IMR-90 (cell line): ENCODE data around the gene RPS6KA2. TPM values are rescaled to one million over a fixed set of nuclear protein-coding genes. Genes with fewer than 3 reads are reported as not detected.

Experiments used
- ATAC-seq: fragments of 200-7000 bp; cut with Tn5 transposase; 2 replicates; pipeline ENCODE4 v1.9.1; 2020; ENCODE audit warnings: low read depth, mild to moderate bottlenecking, moderate library complexity
- BruUV-seq: library from RNA; stranded (reverse); fragments of 400-500 nt; replicated peaks from 2 replicates; lab custom pipeline; 2021; lab: Mats Ljungman, UMichigan
- CTCF ChIA-PET: fragments of 300-600 bp; formaldehyde crosslinking; extraction: SDS; loops from one replicate; lab custom pipeline; 2021; ENCODE audit warnings: antibody characterized with exemption; lab: Yijun Ruan, JAX
- POLR2A ChIA-PET: fragments of 300-600 bp; sonication (Branson Sonifier 250); formaldehyde crosslinking; loops from one replicate; lab custom pipeline; 2022; ENCODE audit warnings: antibody characterized with exemption; ENCODE audit not compliant: unreplicated experiment; lab: Charles Lee
- DNase-seq: peaks from one replicate; pipeline ENCODE4 v3.0.0; 2013
- H2AFZ ChIP-seq: replicated peaks from 2 replicates; pipeline ENCODE3; 2013; ENCODE audit warnings: low read length, mild to moderate bottlenecking; ENCODE audit not compliant: poor library complexity
- H2AK5ac ChIP-seq: 2 replicates; pipeline ENCODE4 v1.6.1; 2013; ENCODE audit warnings: low read depth, low read length, inconsistent platforms
- H2AK9ac ChIP-seq: replicated peaks from 2 replicates; pipeline ENCODE3; 2013; ENCODE audit warnings: mild to moderate bottlenecking, low read depth, low read length, moderate library complexity; ENCODE audit not compliant: poor library complexity
- H2BK120ac ChIP-seq: 2 replicates; pipeline ENCODE4 v1.6.1; 2013; ENCODE audit warnings: low read depth, low read length, inconsistent platforms
- H2BK15ac ChIP-seq: 3 replicates; pipeline ENCODE4 v1.6.1; 2013; ENCODE audit warnings: low read depth, low read length, inconsistent platforms
- H2BK20ac ChIP-seq: 2 replicates; pipeline ENCODE4 v1.6.1; 2013; ENCODE audit warnings: low read depth, mild to moderate bottlenecking, inconsistent platforms, low read length, moderate library complexity
- H2BK5ac ChIP-seq: 2 replicates; pipeline ENCODE4 v1.6.1; 2013; ENCODE audit warnings: mild to moderate bottlenecking, low read depth, low read length, inconsistent platforms; ENCODE audit not compliant: poor library complexity, severe bottlenecking
- H3K14ac ChIP-seq: replicated peaks from 2 replicates; pipeline ENCODE4 v1.6.1; 2013; ENCODE audit warnings: low read depth, low read length, inconsistent platforms
- H3K18ac ChIP-seq: 2 replicates; pipeline ENCODE4 v1.6.1; 2013; ENCODE audit warnings: low read depth, low read length, control low read depth
- H3K23ac ChIP-seq: 2 replicates; pipeline ENCODE4 v1.6.1; 2013; ENCODE audit warnings: low read depth, low read length, inconsistent platforms
- H3K27ac ChIP-seq: 2 replicates; pipeline ENCODE4 v1.5.1; 2013; ENCODE audit warnings: mild to moderate bottlenecking, control low read depth, low read length; ENCODE audit not compliant: insufficient read depth
- H3K27me3 ChIP-seq: 2 replicates; pipeline ENCODE4 v1.6.1; 2013; ENCODE audit warnings: low read length; ENCODE audit not compliant: control insufficient read depth, insufficient read depth
- H3K36me3 ChIP-seq: 2 replicates; pipeline ENCODE4 v1.6.1; 2013; ENCODE audit warnings: low read length, mixed read lengths; ENCODE audit not compliant: control insufficient read depth, insufficient read depth
- H3K4ac ChIP-seq: 2 replicates; pipeline ENCODE4 v1.6.1; 2013; ENCODE audit warnings: low read depth, low read length, inconsistent platforms
- H3K4me1 ChIP-seq: 2 replicates; pipeline ENCODE4 v1.6.1; 2013; ENCODE audit warnings: low read length, mixed read lengths; ENCODE audit not compliant: control insufficient read depth, insufficient read depth
- H3K4me2 ChIP-seq: 2 replicates; pipeline ENCODE4 v1.6.1; 2013; ENCODE audit warnings: low read depth, mild to moderate bottlenecking, control low read depth, low read length, moderate library complexity
- H3K4me3 ChIP-seq: 2 replicates; pipeline ENCODE4 v1.5.1; 2013; ENCODE audit warnings: low read depth, mild to moderate bottlenecking, control low read depth, low read length, moderate library complexity; ENCODE audit not compliant: insufficient read depth
- H3K56ac ChIP-seq: 2 replicates; pipeline ENCODE4 v1.6.1; 2013; ENCODE audit warnings: low read length, inconsistent platforms; ENCODE audit not compliant: insufficient read depth; ENCODE audit errors: extremely low read depth
- H3K79me1 ChIP-seq, 2 experiments: 2 replicates each; pipeline ENCODE4 v1.6.1; 2013; ENCODE audit warnings: low read length in 2 of 2, inconsistent platforms in 1 of 2, low read depth in 1 of 2
- H3K9ac ChIP-seq: 2 replicates; pipeline ENCODE4 v1.6.1; 2013; ENCODE audit warnings: low read depth, low read length, control low read depth
- H3K9me1 ChIP-seq: 2 replicates; pipeline ENCODE4 v1.6.1; 2013; ENCODE audit warnings: low read length, inconsistent platforms; ENCODE audit not compliant: insufficient read depth
- H3K9me3 ChIP-seq: 2 replicates; pipeline ENCODE4 v1.6.1; 2013; ENCODE audit warnings: low read length; ENCODE audit not compliant: control insufficient read depth, insufficient read depth
- H4K20me1 ChIP-seq: 2 replicates; pipeline ENCODE4 v1.6.1; 2013; ENCODE audit warnings: low read length, inconsistent platforms; ENCODE audit not compliant: insufficient read depth
- H4K5ac ChIP-seq: 2 replicates; pipeline ENCODE4 v1.6.1; 2013; ENCODE audit warnings: mild to moderate bottlenecking, low read depth, low read length, control low read depth
- H4K8ac ChIP-seq, 2 experiments: 2 replicates each; pipeline ENCODE4 v1.6.1; 2013; ENCODE audit warnings: low read depth in 2 of 2, low read length in 2 of 2, control low read depth in 1 of 2, inconsistent platforms in 1 of 2
- H4K91ac ChIP-seq: 2 replicates; pipeline ENCODE4 v1.6.1; 2013; ENCODE audit warnings: low read depth, low read length, inconsistent platforms; ENCODE audit not compliant: insufficient read depth
- CHD1 ChIP-seq: IDR thresholded peaks from 2 replicates; pipeline ENCODE4 v1.6.1; 2012; ENCODE audit warnings: low read depth, low read length, improper control_type of control experiment
- ELK1 ChIP-seq: fragments of 150-350 bp; IDR thresholded peaks from 2 replicates; pipeline ENCODE4 v1.6.1; 2016; ENCODE audit warnings: low read depth, mild to moderate bottlenecking, low read length, moderate library complexity, borderline replicate concordance
- FOS ChIP-seq: fragments of 150-350 bp; IDR thresholded peaks from 2 replicates; pipeline ENCODE4 v1.6.1; 2016; ENCODE audit warnings: low read depth, low read length
- MAFK ChIP-seq: IDR thresholded peaks from 2 replicates; pipeline ENCODE4 v1.6.1; 2012; ENCODE audit warnings: low read depth, low read length, improper control_type of control experiment
- MAZ ChIP-seq: IDR thresholded peaks from 2 replicates; pipeline ENCODE4 v1.6.1; 2012; ENCODE audit warnings: low read depth, mild to moderate bottlenecking, low read length, improper control_type of control experiment, moderate library complexity, borderline replicate concordance
- MXI1 ChIP-seq: IDR thresholded peaks from 2 replicates; pipeline ENCODE4 v1.6.1; 2012; ENCODE audit warnings: low read depth, mild to moderate bottlenecking, low read length, moderate library complexity, borderline replicate concordance
- NFE2L2 ChIP-seq: fragments of 150-350 bp; IDR thresholded peaks from 2 replicates; pipeline ENCODE4 v1.6.1; 2016; ENCODE audit warnings: low read depth, mild to moderate bottlenecking, low read length
- POLR2A ChIP-seq: IDR thresholded peaks from 2 replicates; pipeline ENCODE4 v1.6.1; 2012; ENCODE audit warnings: mild to moderate bottlenecking, low read depth, low read length
- RAD21 ChIP-seq: IDR thresholded peaks from 2 replicates; pipeline ENCODE4 v1.6.1; 2012; ENCODE audit warnings: low read length, improper control_type of control experiment
- RCOR1 ChIP-seq: IDR thresholded peaks from 2 replicates; pipeline ENCODE4 v1.6.1; 2012; ENCODE audit warnings: mild to moderate bottlenecking, low read length, improper control_type of control experiment; ENCODE audit not compliant: insufficient replicate concordance
- RFX5 ChIP-seq: IDR thresholded peaks from 2 replicates; pipeline ENCODE4 v1.8.0; 2012; ENCODE audit warnings: low read depth, mild to moderate bottlenecking, low read length, moderate library complexity
- WGBS, 2 experiments: methylation state at CpG; one replicate each; pipeline versions ENCODE4 v1.1.5 to v1.1.7; 2013; ENCODE audit warnings: missing lambda C conversion rate in 2 of 2; ENCODE audit not compliant: insufficient read length in 1 of 2; ENCODE audit errors: extremely low coverage in 2 of 2; 5-methylcytosine and 5-hydroxymethylcytosine counted together
- dilution Hi-C: fragments of 300-500 bp; cut with HindIII; formaldehyde crosslinking; loops from one replicate; pipeline ENCODE4 v1.14.3; 2018; ENCODE audit warnings: low sequenced_read_pairs; ENCODE audit not compliant: unreplicated experiment
- in situ Hi-C: fragments of 300-500 bp; cut with MboI; formaldehyde crosslinking; loops from 3 replicates; pipeline ENCODE4 v1.14.3; 2019; ENCODE audit warnings: low sequenced_read_pairs, inconsistent platforms, mixed read lengths
- intact Hi-C: fragments of 100-400 bp; cut with micrococcal nuclease; formaldehyde crosslinking; loops from 2 replicates; pipeline ENCODE4 v1.10.0; 2022
- polyA plus RNA-seq, 3 experiments: library from polyadenylated mRNA; depleted of rRNA; stranded (reverse); fragments of >200 nt; gene quantifications; 2 replicates each; pipeline ENCODE4 v1.2.3, GENCODE V29; 2012; ENCODE audit warnings: low replicate concordance in 1 of 3
- total RNA-seq: library from RNA; depleted of rRNA; stranded (reverse); fragments of >200 nt; gene quantifications from 2 replicates; pipeline ENCODE4 v1.2.3, GENCODE V29; 2012

The RPS6KA2 gene
- total and polyA plus RNA-seq, 2 of the 4 experiments (the other 2 are of a cell fraction) = 26.9 to 31.3 TPM

- TF ChIP-seq CHD1 = no peak
- no peak for TF ChIP-seq RAD21
- no peak for TF ChIP-seq MAZ
- no peak for TF ChIP-seq RFX5
- no peak for TF ChIP-seq MAFK
- TF ChIP-seq MXI1 = no peak
- no peak for TF ChIP-seq FOS
- no peak for TF ChIP-seq NFE2L2
- TF ChIP-seq RCOR1 = no peak
- TF ChIP-seq POLR2A = no peak
- no peak for TF ChIP-seq ELK1
- Histone ChIP-seq H2AK9ac (no peak overlapping the region), H3K56ac (no peak overlapping the region), H4K8ac (no peak overlapping the region), H2AFZ (no peak overlapping the region), H3K27ac (no peak overlapping the region), H4K91ac (no peak overlapping the region), H2AK5ac (no peak overlapping the region), H2BK20ac (no peak overlapping the region), H3K14ac (no peak overlapping the region), H3K4me2 (no peak overlapping the region), H3K4me3 (no peak overlapping the region), H2BK120ac (no peak overlapping the region), H3K79me1 (no peaks in the 10 kb centered on the region), H3K4ac (no peak overlapping the region), H3K36me3 (peaks cover 67% of the 10 kb centered on the region), H3K27me3 (no peaks in the 10 kb centered on the region), H3K23ac (no peak overlapping the region), H3K9me1 (peaks cover 5% of the 10 kb centered on the region; the same call in 1 of the 2 replicates), H3K18ac (no peak overlapping the region), H4K20me1 (no peaks in the 10 kb centered on the region), H3K9ac (no peak overlapping the region), H4K5ac (no peak overlapping the region), H3K4me1 (no peaks in the 10 kb centered on the region), H2BK15ac (no peak overlapping the region), H3K9me3 (no peaks in the 10 kb centered on the region), H2BK5ac (no peak overlapping the region)
- intact Hi-C loops = no loop called here
- ChIA-PET POLR2A (no interaction called here), CTCF (no interaction called here)
- peak; percentile 15 for DNase-seq
- in situ Hi-C loops = no loop called here
- no TSS peak for BruUV-seq
- dilution Hi-C loops = no loop called here
- ATAC-seq = no peak
- 86% methylated on average over 4 of the region's 11 CpGs; no CpG with 5 or more reads in 1 of the 2 experiments for WGBS, 2 experiments
These were observed 180.4 kb downstream of the RPS6KA2 start for GRCh38 chr6:166446567-166447065.
